ENCODE measurements around the gene MEPCE. TPM values are rescaled to one million over a fixed set of nuclear protein-coding genes. Genes with fewer than 3 reads are reported as not detected.

The MEPCE gene
- total RNA-seq, 1 donor from 2014 or later, result 30.5 TPM

DNA sequence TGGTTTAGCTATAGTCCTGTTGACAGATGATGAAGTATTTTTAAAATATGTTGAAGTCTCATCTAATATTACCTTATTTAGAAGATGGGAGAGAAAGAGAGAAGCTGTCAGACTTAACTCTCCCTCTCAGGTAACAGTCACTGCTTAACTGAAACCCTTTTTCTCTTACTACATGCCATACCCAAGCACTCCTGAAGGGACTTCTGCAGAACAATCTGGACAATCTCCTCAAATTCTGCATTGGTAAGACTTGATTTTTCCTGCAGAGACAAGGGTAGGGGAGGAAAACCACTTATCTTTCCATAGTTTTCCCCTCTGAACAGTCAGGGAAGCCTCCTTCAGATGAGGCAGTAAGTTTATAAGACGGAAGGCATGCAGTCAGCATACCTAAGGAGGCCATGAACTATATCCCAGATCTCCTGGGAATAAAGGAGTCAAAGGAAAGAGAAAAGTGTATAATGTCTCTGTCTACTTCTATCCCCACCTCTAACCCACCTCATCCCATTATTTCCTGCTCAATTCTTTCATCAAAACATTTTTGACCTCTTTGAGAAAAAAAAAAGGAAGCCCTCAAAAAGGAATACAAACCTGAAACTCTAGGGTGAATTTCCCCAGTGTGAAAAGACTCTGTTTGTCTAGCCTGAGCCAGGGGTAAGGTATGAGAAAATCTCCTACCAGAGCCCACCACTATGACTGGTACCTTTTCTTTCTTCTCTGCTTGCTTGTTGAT, 10.5 kb upstream of the MEPCE start:
- Mint-ChIP-seq H3K27ac (ENCODE audit: unreplicated experiment) (no peak overlapping the region), H3K36me3 (ENCODE audit: low read depth, unreplicated experiment) (no peaks in the 10 kb centered on the region), H3K4me3 (ENCODE audit: unreplicated experiment) (no peak overlapping the region), H3K9me3 (ENCODE audit: unreplicated experiment) (no peaks in the 10 kb centered on the region), H3K27me3 (ENCODE audit: unreplicated experiment) (peaks cover 2% of the 10 kb centered on the region), H3K4me1 (ENCODE audit: unreplicated experiment) (peaks cover 5% of the 10 kb centered on the region)
- TF ChIP-seq, protein P1, sequence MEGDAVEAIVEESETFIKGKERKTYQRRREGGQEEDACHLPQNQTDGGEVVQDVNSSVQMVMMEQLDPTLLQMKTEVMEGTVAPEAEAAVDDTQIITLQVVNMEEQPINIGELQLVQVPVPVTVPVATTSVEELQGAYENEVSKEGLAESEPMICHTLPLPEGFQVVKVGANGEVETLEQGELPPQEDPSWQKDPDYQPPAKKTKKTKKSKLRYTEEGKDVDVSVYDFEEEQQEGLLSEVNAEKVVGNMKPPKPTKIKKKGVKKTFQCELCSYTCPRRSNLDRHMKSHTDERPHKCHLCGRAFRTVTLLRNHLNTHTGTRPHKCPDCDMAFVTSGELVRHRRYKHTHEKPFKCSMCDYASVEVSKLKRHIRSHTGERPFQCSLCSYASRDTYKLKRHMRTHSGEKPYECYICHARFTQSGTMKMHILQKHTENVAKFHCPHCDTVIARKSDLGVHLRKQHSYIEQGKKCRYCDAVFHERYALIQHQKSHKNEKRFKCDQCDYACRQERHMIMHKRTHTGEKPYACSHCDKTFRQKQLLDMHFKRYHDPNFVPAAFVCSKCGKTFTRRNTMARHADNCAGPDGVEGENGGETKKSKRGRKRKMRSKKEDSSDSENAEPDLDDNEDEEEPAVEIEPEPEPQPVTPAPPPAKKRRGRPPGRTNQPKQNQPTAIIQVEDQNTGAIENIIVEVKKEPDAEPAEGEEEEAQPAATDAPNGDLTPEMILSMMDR (IDR thresholded peaks at IDR 0.05; ENCODE audit: unreplicated experiment), result no peak
- no peak for DNase-seq (ENCODE audit: low spot score)

DNA sequence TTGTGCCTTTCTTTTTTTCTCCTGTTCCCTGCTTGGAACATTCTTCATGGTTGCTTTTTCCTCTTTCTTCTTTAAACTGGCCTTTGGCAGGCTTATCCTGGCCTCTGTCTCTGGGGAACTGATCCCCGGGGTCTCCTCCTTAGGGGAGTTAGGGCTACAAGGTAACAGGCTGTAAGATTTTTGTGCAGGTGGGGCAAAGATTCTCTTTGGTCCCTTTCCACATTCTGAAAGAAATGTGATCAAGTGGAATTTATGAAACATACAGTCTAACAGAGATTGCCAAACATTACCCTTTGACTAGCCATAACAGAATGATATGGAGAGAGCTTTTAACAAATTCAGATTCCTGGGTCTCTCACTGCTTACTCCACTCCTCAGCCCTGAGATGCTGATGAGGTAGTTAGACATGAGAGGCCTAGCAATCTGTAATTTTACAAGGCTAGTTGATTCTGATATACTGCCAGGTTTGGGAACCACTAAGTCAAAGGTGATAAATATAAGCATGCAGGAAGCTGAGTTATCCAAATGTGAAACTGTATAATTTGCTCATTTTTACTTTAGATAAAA, 9.9 kb upstream of the MEPCE start:
- H3K27ac Mint-ChIP-seq (ENCODE audit: unreplicated experiment), result no peak overlapping the region
- H3K36me3 Mint-ChIP-seq (ENCODE audit: low read depth, unreplicated experiment), result no peaks in the 10 kb centered on the region
- H3K4me1 Mint-ChIP-seq (ENCODE audit: unreplicated experiment), result peaks cover 5% of the 10 kb centered on the region
- TF ChIP-seq, protein P1 (IDR thresholded peaks at IDR 0.05; ENCODE audit: unreplicated experiment), result no peak
- no peak for DNase-seq (ENCODE audit: low spot score)
- H3K27me3 Mint-ChIP-seq (ENCODE audit: unreplicated experiment), result peaks cover 2% of the 10 kb centered on the region
- H3K4me3 Mint-ChIP-seq (ENCODE audit: unreplicated experiment), result no peak overlapping the region
- no peaks in the 10 kb centered on the region for H3K9me3 Mint-ChIP-seq (ENCODE audit: unreplicated experiment)

DNA sequence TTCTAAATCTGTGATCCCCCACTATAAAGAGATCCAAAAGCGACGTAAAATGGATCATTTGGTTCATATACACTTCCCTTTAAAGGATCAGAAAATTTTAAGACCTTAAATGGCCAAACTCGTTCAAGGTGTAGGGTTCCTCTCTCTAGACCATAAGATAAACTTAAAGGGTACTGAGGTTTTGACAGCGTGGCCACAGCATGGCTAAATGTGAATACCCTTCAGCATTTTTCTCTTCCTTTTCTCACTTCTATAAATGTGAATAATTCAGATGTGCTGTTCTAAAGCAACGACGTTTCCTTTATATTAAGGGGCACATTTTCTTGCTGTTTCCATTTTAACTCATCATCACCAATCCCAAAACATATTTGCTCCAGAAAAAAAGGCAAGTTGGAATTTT, 6.3 kb upstream of the MEPCE start:
- H3K4me3 Mint-ChIP-seq (ENCODE audit: unreplicated experiment), result no peak overlapping the region
- H3K4me1 Mint-ChIP-seq (ENCODE audit: unreplicated experiment), result peaks cover 11% of the 10 kb centered on the region
- H3K36me3 Mint-ChIP-seq (ENCODE audit: low read depth, unreplicated experiment), result peaks cover 1% of the 10 kb centered on the region
- TF ChIP-seq, protein P1 (IDR thresholded peaks at IDR 0.05; ENCODE audit: unreplicated experiment), result no peak
- no peak overlapping the region for H3K27ac Mint-ChIP-seq (ENCODE audit: unreplicated experiment)
- DNase-seq (ENCODE audit: low spot score), result no peak
- H3K9me3 Mint-ChIP-seq (ENCODE audit: unreplicated experiment), result no peaks in the 10 kb centered on the region
- H3K27me3 Mint-ChIP-seq (ENCODE audit: unreplicated experiment), result peaks cover 2% of the 10 kb centered on the region

DNA sequence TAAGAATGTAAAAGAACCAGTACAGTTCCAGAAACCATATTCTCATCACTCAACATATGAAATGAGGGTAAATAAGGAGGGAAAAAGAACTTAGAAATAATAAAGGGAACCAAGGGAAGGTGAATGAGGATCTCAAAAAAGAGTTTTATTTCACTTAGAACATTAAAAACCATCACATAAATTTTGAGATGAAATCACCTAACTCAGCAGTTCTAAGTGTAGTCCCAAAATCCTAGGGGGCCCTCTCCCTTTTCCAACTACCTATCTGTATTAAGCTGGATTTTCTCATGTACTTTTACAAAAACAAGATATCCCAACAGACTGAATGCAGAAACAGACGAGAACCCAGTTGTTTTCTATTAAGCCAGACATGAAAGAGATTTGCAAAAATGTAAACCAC, 4.3 kb upstream of the MEPCE start:
- Mint-ChIP-seq H3K27ac (ENCODE audit: unreplicated experiment) (no peak overlapping the region), H3K4me1 (ENCODE audit: unreplicated experiment) (peaks cover 6% of the 10 kb centered on the region), H3K9me3 (ENCODE audit: unreplicated experiment) (no peaks in the 10 kb centered on the region), H3K36me3 (ENCODE audit: low read depth, unreplicated experiment) (peaks cover 11% of the 10 kb centered on the region), H3K27me3 (ENCODE audit: unreplicated experiment) (peaks cover 12% of the 10 kb centered on the region), H3K4me3 (ENCODE audit: unreplicated experiment) (no peak overlapping the region)
- DNase-seq (ENCODE audit: low spot score), result no peak
- TF ChIP-seq, protein P1 (IDR thresholded peaks at IDR 0.05; ENCODE audit: unreplicated experiment), result no peak

DNA sequence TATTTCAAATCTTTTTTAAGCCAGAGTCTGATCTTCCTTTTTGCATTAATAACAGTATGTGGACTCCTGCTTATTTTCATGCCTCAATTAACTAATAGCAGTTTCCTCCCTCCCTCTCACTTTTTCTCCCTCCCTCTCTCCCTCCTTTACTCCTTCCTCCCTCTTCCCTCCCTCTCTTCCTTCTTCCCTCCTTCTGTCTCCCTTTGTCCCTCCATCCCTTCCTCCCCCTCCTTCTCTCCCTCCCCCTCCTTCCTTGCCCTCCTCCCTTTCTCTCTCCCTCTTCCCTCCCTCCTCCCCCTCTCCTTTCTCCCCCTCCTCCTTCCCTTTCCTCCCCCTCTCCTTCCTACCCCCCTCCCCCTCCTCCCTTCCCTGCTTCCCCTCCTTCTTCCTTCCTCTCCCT, 3.1 kb upstream of the MEPCE start:
- no peaks in the 10 kb centered on the region for H3K9me3 Mint-ChIP-seq (ENCODE audit: unreplicated experiment)
- H3K36me3 Mint-ChIP-seq (ENCODE audit: low read depth, unreplicated experiment), result peaks cover 14% of the 10 kb centered on the region
- no peak for DNase-seq (ENCODE audit: low spot score)
- no peak overlapping the region for H3K4me3 Mint-ChIP-seq (ENCODE audit: unreplicated experiment)
- peaks cover 13% of the 10 kb centered on the region for H3K4me1 Mint-ChIP-seq (ENCODE audit: unreplicated experiment)
- TF ChIP-seq, protein P1 (IDR thresholded peaks at IDR 0.05; ENCODE audit: unreplicated experiment), result no peak
- H3K27me3 Mint-ChIP-seq (ENCODE audit: unreplicated experiment), result peaks cover 15% of the 10 kb centered on the region
- H3K27ac Mint-ChIP-seq (ENCODE audit: unreplicated experiment), result no peak overlapping the region
